WTC11 (cell line): ENCODE results near the gene CGNL1. TPM values are rescaled to one million over a fixed set of nuclear protein-coding genes. Genes with fewer than 3 reads are reported as not detected.

Experiments used
- ATAC-seq: fragments of 200-7000 bp; cut with Tn5 transposase; 2 replicates; pipeline ENCODE4 v1.10.0; 2021; ENCODE audit warnings: mild to moderate bottlenecking, moderate library complexity
- CTCF ChIA-PET: fragments of 300-600 bp; sonication (Branson Sonifier 250); formaldehyde crosslinking; loops from one replicate; lab custom pipeline; 2021; ENCODE audit warnings: antibody characterized with exemption; lab: Charles Lee
- POLR2A ChIA-PET: fragments of 350-600 bp; sonication (Branson Sonifier 250); formaldehyde crosslinking; loops from one replicate; lab custom pipeline; 2021; ENCODE audit warnings: antibody characterized with exemption; lab: Charles Lee
- DNase-seq: peaks from one replicate; pipeline ENCODE4 v3.0.0; 2021; ENCODE audit warnings: low spot score
- H3K27ac Mint-ChIP-seq: 2 replicates; pipeline ENCODE4 v1.8.0; 2021; ENCODE audit warnings: mixed read lengths
- H3K27me3 Mint-ChIP-seq: 2 replicates; pipeline ENCODE4 v1.8.0; 2021; ENCODE audit warnings: low read depth, mild to moderate bottlenecking, moderate library complexity, mixed read lengths
- H3K36me3 Mint-ChIP-seq: 2 replicates; pipeline ENCODE4 v1.8.0; 2021; ENCODE audit warnings: mixed read lengths
- H3K4me1 Mint-ChIP-seq: 2 replicates; pipeline ENCODE4 v1.8.0; 2022; ENCODE audit warnings: mixed read lengths
- H3K4me3 Mint-ChIP-seq: 2 replicates; pipeline ENCODE4 v1.8.0; 2021; ENCODE audit warnings: mild to moderate bottlenecking, moderate library complexity, mixed read lengths
- H3K9me3 Mint-ChIP-seq: 2 replicates; pipeline ENCODE4 v1.8.0; 2021; ENCODE audit warnings: mixed read lengths
- ATF1 ChIP-seq: sonication (generic); formaldehyde crosslinking; IDR thresholded peaks from 2 replicates; pipeline ENCODE4 v1.8.1; 2023; ENCODE audit warnings: mild to moderate bottlenecking, moderate library complexity, missing genetic modification reagents
- CBFB ChIP-seq: sonication (generic); formaldehyde crosslinking; IDR thresholded peaks from 2 replicates; pipeline ENCODE4 v1.8.1; 2022; ENCODE audit warnings: mild to moderate bottlenecking, low read depth, missing genetic modification reagents
- EMX1 ChIP-seq: fragments of 250-450 bp; sonication (Bioruptor Pico); IDR thresholded peaks from 2 replicates; pipeline ENCODE4 v1.8.0; 2021; ENCODE audit warnings: mild to moderate bottlenecking
- OVOL2 ChIP-seq: fragments of 250-450 bp; sonication (Bioruptor Pico); IDR thresholded peaks from 2 replicates; pipeline ENCODE4 v1.9.0; 2021; ENCODE audit warnings: mild to moderate bottlenecking, borderline replicate concordance
- PRRX2 ChIP-seq: fragments of 250-450 bp; sonication (Bioruptor Pico); IDR thresholded peaks from 2 replicates; pipeline ENCODE4 v1.8.0; 2021; ENCODE audit warnings: mild to moderate bottlenecking
- RORB ChIP-seq: fragments of 250-450 bp; sonication (Bioruptor Pico); IDR thresholded peaks from 2 replicates; pipeline ENCODE4 v1.9.0; 2021; ENCODE audit warnings: mild to moderate bottlenecking
- ZNF138 ChIP-seq: sonication (generic); formaldehyde crosslinking; conservative IDR thresholded peaks from 2 replicates; pipeline ENCODE4 v1.8.1; 2022; ENCODE audit warnings: mild to moderate bottlenecking, moderate library complexity, missing genetic modification reagents
- total RNA-seq: library from RNA; stranded (reverse); gene quantifications from 3 replicates; pipeline ENCODE4 v1.2.3, GENCODE V29; 2021
- TF ChIP-seq, protein P1 (sequence below): sonication (generic); formaldehyde crosslinking; IDR thresholded peaks from 2 replicates; pipeline ENCODE4 v1.8.1; 2022; ENCODE audit warnings: low read depth, mild to moderate bottlenecking, moderate library complexity, missing genetic modification reagents, borderline replicate concordance
- TF ChIP-seq, protein P2 (sequence below): sonication (generic); formaldehyde crosslinking; IDR thresholded peaks from 2 replicates; pipeline ENCODE4 v1.8.0; 2023; ENCODE audit warnings: missing genetic modification reagents, mild to moderate bottlenecking, borderline replicate concordance
- TF ChIP-seq, protein P3 (sequence below): sonication (generic); formaldehyde crosslinking; IDR thresholded peaks from 2 replicates; pipeline ENCODE4 v1.8.1; 2023; ENCODE audit warnings: mild to moderate bottlenecking, missing genetic modification reagents
- TF ChIP-seq, protein P4 (sequence below): sonication (generic); formaldehyde crosslinking; IDR thresholded peaks from 2 replicates; pipeline ENCODE4 v1.8.1; 2022; ENCODE audit warnings: mild to moderate bottlenecking, missing genetic modification reagents, moderate library complexity, borderline replicate concordance
- TF ChIP-seq, protein P5 (sequence below): fragments of 250-450 bp; sonication (Bioruptor Pico); IDR thresholded peaks from 2 replicates; pipeline ENCODE4 v2.1.2; 2022; ENCODE audit warnings: mild to moderate bottlenecking, moderate library complexity
- TF ChIP-seq, protein P6 (sequence below): sonication (generic); formaldehyde crosslinking; conservative IDR thresholded peaks from 2 replicates; pipeline ENCODE4 v1.8.1; 2022; ENCODE audit warnings: mild to moderate bottlenecking, missing genetic modification reagents
- TF ChIP-seq, protein P7 (sequence below): sonication (generic); formaldehyde crosslinking; IDR thresholded peaks from 2 replicates; pipeline ENCODE4 v1.8.0; 2022; ENCODE audit warnings: mild to moderate bottlenecking, missing genetic modification reagents
- TF ChIP-seq, protein P8 (sequence below): fragments of 250-450 bp; sonication (Bioruptor Pico); IDR thresholded peaks from 2 replicates; pipeline ENCODE4 v1.9.0; 2021; ENCODE audit warnings: moderate library complexity, mild to moderate bottlenecking, inconsistent platforms, borderline replicate concordance
- TF ChIP-seq, protein P9 (sequence below): sonication (generic); formaldehyde crosslinking; IDR thresholded peaks from 2 replicates; pipeline ENCODE4 v1.8.0; 2022; ENCODE audit warnings: mild to moderate bottlenecking, missing genetic modification reagents
- TF ChIP-seq, protein P10 (sequence below): fragments of 250-450 bp; sonication (Bioruptor Pico); IDR thresholded peaks from 2 replicates; pipeline ENCODE4 v1.9.0; 2021; ENCODE audit warnings: mild to moderate bottlenecking, borderline replicate concordance

CGNL1 gene
- total RNA-seq, 1 experiment from 2014 or later: 57.3 TPM

DNA sequence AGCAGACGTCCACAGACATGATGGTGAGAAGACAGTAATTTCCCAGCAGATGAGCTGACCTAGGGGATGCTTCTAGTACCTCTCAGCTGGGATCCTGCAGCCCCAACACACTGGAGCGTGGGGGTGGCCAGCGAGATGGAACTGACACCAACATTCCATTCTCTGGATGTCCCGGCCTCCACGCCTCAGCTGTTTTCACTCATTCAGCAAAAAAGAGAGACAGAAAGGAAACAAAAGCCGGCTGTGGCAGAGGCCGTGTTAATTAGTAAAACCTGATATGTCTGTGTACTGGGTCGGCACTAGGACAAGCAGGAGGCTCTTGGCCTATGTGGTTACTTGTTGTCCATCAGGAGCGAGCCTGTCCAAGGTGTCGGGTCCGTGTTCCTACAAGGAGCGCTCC is 132.8 kb downstream of the CGNL1 start:
- TF ChIP-seq, protein P1, sequence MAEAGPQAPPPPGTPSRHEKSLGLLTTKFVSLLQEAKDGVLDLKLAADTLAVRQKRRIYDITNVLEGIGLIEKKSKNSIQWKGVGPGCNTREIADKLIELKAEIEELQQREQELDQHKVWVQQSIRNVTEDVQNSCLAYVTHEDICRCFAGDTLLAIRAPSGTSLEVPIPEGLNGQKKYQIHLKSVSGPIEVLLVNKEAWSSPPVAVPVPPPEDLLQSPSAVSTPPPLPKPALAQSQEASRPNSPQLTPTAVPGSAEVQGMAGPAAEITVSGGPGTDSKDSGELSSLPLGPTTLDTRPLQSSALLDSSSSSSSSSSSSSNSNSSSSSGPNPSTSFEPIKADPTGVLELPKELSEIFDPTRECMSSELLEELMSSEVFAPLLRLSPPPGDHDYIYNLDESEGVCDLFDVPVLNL: no peak
- TF ChIP-seq, protein P2, sequence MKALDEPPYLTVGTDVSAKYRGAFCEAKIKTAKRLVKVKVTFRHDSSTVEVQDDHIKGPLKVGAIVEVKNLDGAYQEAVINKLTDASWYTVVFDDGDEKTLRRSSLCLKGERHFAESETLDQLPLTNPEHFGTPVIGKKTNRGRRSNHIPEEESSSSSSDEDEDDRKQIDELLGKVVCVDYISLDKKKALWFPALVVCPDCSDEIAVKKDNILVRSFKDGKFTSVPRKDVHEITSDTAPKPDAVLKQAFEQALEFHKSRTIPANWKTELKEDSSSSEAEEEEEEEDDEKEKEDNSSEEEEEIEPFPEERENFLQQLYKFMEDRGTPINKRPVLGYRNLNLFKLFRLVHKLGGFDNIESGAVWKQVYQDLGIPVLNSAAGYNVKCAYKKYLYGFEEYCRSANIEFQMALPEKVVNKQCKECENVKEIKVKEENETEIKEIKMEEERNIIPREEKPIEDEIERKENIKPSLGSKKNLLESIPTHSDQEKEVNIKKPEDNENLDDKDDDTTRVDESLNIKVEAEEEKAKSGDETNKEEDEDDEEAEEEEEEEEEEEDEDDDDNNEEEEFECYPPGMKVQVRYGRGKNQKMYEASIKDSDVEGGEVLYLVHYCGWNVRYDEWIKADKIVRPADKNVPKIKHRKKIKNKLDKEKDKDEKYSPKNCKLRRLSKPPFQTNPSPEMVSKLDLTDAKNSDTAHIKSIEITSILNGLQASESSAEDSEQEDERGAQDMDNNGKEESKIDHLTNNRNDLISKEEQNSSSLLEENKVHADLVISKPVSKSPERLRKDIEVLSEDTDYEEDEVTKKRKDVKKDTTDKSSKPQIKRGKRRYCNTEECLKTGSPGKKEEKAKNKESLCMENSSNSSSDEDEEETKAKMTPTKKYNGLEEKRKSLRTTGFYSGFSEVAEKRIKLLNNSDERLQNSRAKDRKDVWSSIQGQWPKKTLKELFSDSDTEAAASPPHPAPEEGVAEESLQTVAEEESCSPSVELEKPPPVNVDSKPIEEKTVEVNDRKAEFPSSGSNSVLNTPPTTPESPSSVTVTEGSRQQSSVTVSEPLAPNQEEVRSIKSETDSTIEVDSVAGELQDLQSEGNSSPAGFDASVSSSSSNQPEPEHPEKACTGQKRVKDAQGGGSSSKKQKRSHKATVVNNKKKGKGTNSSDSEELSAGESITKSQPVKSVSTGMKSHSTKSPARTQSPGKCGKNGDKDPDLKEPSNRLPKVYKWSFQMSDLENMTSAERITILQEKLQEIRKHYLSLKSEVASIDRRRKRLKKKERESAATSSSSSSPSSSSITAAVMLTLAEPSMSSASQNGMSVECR (CRISPR knock-in tag): no peak
- TF ChIP-seq, protein P3, sequence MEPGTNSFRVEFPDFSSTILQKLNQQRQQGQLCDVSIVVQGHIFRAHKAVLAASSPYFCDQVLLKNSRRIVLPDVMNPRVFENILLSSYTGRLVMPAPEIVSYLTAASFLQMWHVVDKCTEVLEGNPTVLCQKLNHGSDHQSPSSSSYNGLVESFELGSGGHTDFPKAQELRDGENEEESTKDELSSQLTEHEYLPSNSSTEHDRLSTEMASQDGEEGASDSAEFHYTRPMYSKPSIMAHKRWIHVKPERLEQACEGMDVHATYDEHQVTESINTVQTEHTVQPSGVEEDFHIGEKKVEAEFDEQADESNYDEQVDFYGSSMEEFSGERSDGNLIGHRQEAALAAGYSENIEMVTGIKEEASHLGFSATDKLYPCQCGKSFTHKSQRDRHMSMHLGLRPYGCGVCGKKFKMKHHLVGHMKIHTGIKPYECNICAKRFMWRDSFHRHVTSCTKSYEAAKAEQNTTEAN (CRISPR knock-in tag): no peak
- TF ChIP-seq ATF1 (CRISPR knock-in tag) (no peak), OVOL2 (no peak)
- Mint-ChIP-seq H3K4me3 (no peak overlapping the region), H3K27ac (no peak overlapping the region), H3K4me1 (peaks cover 35% of the 10 kb centered on the region), H3K9me3 (no peaks in the 10 kb centered on the region), H3K36me3 (no peaks in the 10 kb centered on the region), H3K27me3 (no peaks in the 10 kb centered on the region)
- ChIA-PET CTCF (interaction anchor here (1.0 to 2.0 kb wide), 4 partner anchors 19 to 163 kb away, joined by 3 to 10 read pairs (median 6); no protein-coding TSS in a partner anchor), POLR2A (interaction anchor here (1.0 kb wide), 1 partner anchor 145 kb away, joined by 3 read pairs; no protein-coding TSS in a partner anchor)
- ATAC-seq (peak; percentile 44; the same call in 1 of the 2 replicates), DNase-seq (peak; percentile 38)

DNA sequence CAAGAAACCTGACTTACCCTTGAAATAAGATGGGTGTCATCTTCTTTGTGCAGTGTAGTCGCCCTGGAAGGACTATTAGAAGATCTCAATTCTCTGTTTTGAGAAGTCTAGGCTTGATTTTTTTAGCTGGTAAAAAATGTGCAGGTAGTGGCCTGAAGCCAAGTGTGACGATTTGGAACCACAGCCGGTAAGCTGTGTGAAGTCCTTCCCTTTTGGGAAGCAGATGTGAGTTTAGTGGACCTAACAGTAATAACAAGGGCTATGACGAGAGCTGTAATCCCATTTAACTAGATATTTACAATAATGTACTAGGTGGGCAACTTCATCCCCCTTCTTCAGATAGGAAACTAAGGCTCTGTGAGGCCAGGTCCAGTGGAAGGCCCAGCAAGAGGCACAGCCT is 133.7 kb downstream of the CGNL1 start:
- ATAC-seq (no peak), DNase-seq (no peak)
- ChIA-PET CTCF (no interaction called here), POLR2A (no interaction called here)
- H3K27ac Mint-ChIP-seq: no peak overlapping the region
- H3K27me3 Mint-ChIP-seq: no peaks in the 10 kb centered on the region
- no peak overlapping the region for H3K4me3 Mint-ChIP-seq
- H3K4me1 Mint-ChIP-seq: peaks cover 31% of the 10 kb centered on the region
- no peaks in the 10 kb centered on the region for H3K9me3 Mint-ChIP-seq
- H3K36me3 Mint-ChIP-seq: no peaks in the 10 kb centered on the region
- TF ChIP-seq RORB (CRISPR knock-in tag) (no peak), EMX1 (CRISPR knock-in tag) (no peak), PRRX2 (CRISPR knock-in tag) (no peak), CBFB (CRISPR knock-in tag) (no peak), ZNF138 (CRISPR knock-in tag) (no peak)
- TF ChIP-seq, protein P4, sequence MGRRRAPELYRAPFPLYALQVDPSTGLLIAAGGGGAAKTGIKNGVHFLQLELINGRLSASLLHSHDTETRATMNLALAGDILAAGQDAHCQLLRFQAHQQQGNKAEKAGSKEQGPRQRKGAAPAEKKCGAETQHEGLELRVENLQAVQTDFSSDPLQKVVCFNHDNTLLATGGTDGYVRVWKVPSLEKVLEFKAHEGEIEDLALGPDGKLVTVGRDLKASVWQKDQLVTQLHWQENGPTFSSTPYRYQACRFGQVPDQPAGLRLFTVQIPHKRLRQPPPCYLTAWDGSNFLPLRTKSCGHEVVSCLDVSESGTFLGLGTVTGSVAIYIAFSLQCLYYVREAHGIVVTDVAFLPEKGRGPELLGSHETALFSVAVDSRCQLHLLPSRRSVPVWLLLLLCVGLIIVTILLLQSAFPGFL: no peak
- TF ChIP-seq, protein P5, sequence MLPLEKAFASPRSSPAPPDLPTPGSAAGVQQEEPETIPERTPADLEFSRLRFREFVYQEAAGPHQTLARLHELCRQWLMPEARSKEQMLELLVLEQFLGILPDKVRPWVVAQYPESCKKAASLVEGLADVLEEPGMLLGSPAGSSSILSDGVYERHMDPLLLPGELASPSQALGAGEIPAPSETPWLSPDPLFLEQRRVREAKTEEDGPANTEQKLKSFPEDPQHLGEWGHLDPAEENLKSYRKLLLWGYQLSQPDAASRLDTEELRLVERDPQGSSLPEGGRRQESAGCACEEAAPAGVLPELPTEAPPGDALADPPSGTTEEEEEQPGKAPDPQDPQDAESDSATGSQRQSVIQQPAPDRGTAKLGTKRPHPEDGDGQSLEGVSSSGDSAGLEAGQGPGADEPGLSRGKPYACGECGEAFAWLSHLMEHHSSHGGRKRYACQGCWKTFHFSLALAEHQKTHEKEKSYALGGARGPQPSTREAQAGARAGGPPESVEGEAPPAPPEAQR (CRISPR knock-in tag): no peak
- TF ChIP-seq, protein P6, sequence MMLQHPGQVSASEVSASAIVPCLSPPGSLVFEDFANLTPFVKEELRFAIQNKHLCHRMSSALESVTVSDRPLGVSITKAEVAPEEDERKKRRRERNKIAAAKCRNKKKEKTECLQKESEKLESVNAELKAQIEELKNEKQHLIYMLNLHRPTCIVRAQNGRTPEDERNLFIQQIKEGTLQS (CRISPR knock-in tag): no peak
- TF ChIP-seq, protein P7, sequence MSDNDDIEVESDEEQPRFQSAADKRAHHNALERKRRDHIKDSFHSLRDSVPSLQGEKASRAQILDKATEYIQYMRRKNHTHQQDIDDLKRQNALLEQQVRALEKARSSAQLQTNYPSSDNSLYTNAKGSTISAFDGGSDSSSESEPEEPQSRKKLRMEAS (CRISPR knock-in tag): no peak
- TF ChIP-seq, protein P8, sequence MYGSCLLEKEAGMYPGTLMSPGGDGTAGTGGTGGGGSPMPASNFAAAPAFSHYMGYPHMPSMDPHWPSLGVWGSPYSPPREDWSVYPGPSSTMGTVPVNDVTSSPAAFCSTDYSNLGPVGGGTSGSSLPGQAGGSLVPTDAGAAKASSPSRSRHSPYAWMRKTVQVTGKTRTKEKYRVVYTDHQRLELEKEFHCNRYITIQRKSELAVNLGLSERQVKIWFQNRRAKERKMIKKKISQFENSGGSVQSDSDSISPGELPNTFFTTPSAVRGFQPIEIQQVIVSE (CRISPR knock-in tag): no peak
- TF ChIP-seq, protein P9, sequence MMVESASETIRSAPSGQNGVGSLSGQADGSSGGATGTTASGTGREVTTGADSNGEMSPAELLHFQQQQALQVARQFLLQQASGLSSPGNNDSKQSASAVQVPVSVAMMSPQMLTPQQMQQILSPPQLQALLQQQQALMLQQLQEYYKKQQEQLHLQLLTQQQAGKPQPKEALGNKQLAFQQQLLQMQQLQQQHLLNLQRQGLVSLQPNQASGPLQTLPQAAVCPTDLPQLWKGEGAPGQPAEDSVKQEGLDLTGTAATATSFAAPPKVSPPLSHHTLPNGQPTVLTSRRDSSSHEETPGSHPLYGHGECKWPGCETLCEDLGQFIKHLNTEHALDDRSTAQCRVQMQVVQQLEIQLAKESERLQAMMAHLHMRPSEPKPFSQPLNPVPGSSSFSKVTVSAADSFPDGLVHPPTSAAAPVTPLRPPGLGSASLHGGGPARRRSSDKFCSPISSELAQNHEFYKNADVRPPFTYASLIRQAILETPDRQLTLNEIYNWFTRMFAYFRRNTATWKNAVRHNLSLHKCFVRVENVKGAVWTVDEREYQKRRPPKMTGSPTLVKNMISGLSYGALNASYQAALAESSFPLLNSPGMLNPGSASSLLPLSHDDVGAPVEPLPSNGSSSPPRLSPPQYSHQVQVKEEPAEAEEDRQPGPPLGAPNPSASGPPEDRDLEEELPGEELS (CRISPR knock-in tag): no peak
- TF ChIP-seq, protein P10, sequence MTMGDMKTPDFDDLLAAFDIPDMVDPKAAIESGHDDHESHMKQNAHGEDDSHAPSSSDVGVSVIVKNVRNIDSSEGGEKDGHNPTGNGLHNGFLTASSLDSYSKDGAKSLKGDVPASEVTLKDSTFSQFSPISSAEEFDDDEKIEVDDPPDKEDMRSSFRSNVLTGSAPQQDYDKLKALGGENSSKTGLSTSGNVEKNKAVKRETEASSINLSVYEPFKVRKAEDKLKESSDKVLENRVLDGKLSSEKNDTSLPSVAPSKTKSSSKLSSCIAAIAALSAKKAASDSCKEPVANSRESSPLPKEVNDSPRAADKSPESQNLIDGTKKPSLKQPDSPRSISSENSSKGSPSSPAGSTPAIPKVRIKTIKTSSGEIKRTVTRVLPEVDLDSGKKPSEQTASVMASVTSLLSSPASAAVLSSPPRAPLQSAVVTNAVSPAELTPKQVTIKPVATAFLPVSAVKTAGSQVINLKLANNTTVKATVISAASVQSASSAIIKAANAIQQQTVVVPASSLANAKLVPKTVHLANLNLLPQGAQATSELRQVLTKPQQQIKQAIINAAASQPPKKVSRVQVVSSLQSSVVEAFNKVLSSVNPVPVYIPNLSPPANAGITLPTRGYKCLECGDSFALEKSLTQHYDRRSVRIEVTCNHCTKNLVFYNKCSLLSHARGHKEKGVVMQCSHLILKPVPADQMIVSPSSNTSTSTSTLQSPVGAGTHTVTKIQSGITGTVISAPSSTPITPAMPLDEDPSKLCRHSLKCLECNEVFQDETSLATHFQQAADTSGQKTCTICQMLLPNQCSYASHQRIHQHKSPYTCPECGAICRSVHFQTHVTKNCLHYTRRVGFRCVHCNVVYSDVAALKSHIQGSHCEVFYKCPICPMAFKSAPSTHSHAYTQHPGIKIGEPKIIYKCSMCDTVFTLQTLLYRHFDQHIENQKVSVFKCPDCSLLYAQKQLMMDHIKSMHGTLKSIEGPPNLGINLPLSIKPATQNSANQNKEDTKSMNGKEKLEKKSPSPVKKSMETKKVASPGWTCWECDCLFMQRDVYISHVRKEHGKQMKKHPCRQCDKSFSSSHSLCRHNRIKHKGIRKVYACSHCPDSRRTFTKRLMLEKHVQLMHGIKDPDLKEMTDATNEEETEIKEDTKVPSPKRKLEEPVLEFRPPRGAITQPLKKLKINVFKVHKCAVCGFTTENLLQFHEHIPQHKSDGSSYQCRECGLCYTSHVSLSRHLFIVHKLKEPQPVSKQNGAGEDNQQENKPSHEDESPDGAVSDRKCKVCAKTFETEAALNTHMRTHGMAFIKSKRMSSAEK (CRISPR knock-in tag): no peak
